WERI-Rb-1 (cell line): Measurements from ENCODE around the gene FLOT1.

Experiments used
- DNase-seq: peaks from one replicate; pipeline ENCODE4 v3.0.0-alpha.2; 2020
- H3K27ac ChIP-seq: fragments of 250-450 bp; sonication (Bioruptor Pico); 2 replicates; pipeline ENCODE4 v1.5.1; 2020; ENCODE audit warnings: mild to moderate bottlenecking, moderate library complexity
- H3K27me3 ChIP-seq: fragments of 250-450 bp; sonication (Bioruptor Pico); 2 replicates; pipeline ENCODE4 v1.5.1; 2021; ENCODE audit warnings: mild to moderate bottlenecking, low read depth, moderate library complexity; ENCODE audit not compliant: insufficient read depth, severe bottlenecking
- H3K36me3 ChIP-seq: fragments of 250-450 bp; sonication (Bioruptor Pico); 2 replicates; pipeline ENCODE4 v1.5.1; 2020; ENCODE audit warnings: mild to moderate bottlenecking, moderate library complexity
- H3K4me3 ChIP-seq: 2 replicates; pipeline ENCODE4 v1.5.1; 2011; ENCODE audit warnings: low read depth, mild to moderate bottlenecking, control low read depth, low read length
- H3K9me3 ChIP-seq: fragments of 250-450 bp; sonication (Bioruptor Pico); 2 replicates; pipeline ENCODE4 v1.5.1; 2021; ENCODE audit warnings: mild to moderate bottlenecking, moderate library complexity; ENCODE audit not compliant: severe bottlenecking
- CTCF ChIP-seq: IDR thresholded peaks from 2 replicates; pipeline ENCODE4 v1.5.1; 2011; ENCODE audit warnings: low read depth, mild to moderate bottlenecking, control low read depth, inconsistent platforms, low read length

The FLOT1 gene

GRCh38 chr6:30750379-30750668 is 7.8 kb upstream of the FLOT1 start:
- Histone ChIP-seq H3K9me3 (no peaks in the 10 kb centered on the region), H3K27ac (no peak overlapping the region), H3K4me3 (no peak overlapping the region), H3K27me3 (no peaks in the 10 kb centered on the region), H3K36me3 (no peaks in the 10 kb centered on the region)
- DNase-seq = no peak
- no peak for TF ChIP-seq CTCF

GRCh38 chr6:30749554-30750378 is 7.3 kb upstream of the FLOT1 start:
- no peak for DNase-seq
- Histone ChIP-seq H3K27me3 (no peaks in the 10 kb centered on the region), H3K9me3 (no peaks in the 10 kb centered on the region), H3K4me3 (no peak overlapping the region), H3K36me3 (no peaks in the 10 kb centered on the region), H3K27ac (no peak overlapping the region)
- TF ChIP-seq CTCF = no peak

- Histone ChIP-seq H3K36me3 (no peaks in the 10 kb centered on the region), H3K4me3 (no peak overlapping the region), H3K27me3 (no peaks in the 10 kb centered on the region), H3K9me3 (peaks cover 3% of the 10 kb centered on the region), H3K27ac (no peak overlapping the region)
- DNase-seq = no peak
- no peak for TF ChIP-seq CTCF
Measured at GRCh38 chr6:30748851-30749540, 6.5 kb upstream of the FLOT1 start.

GRCh38 chr6:30747902-30748769 is 5.6 kb upstream of the FLOT1 start:
- Histone ChIP-seq H3K27me3 (no peaks in the 10 kb centered on the region), H3K4me3 (no peak overlapping the region), H3K9me3 (peaks cover 8% of the 10 kb centered on the region), H3K36me3 (no peaks in the 10 kb centered on the region), H3K27ac (no peak overlapping the region)
- no peak for DNase-seq
- TF ChIP-seq CTCF = no peak

GRCh38 chr6:30747300-30747687 is 4.8 kb upstream of the FLOT1 start:
- DNase-seq = no peak
- no peaks in the 10 kb centered on the region for H3K36me3 ChIP-seq
- no peaks in the 10 kb centered on the region for H3K27me3 ChIP-seq
- H3K9me3 ChIP-seq = peaks cover 11% of the 10 kb centered on the region
- H3K4me3 ChIP-seq = no peak overlapping the region
- TF ChIP-seq CTCF = no peak
- no peak overlapping the region for H3K27ac ChIP-seq
